COR-L47 (cell line): Measurements from ENCODE around the gene KRTAP4-12.
"Not testable (repeated sequence)": the region's sequence is repeated elsewhere in the genome, so short reads cannot be mapped to it uniquely, and the experiment has no call there.

Source experiments
- DNase-seq: peaks from one replicate; lab custom pipeline; 2025; lab: John Stamatoyannopoulos, UW

The KRTAP4-12 gene

GRCh38 chr17:41096055-41096454, 27.9 kb downstream of the KRTAP4-12 start:
- no peak for DNase-seq

GRCh38 chr17:41088760-41089352, 35.1 kb downstream of the KRTAP4-12 start:
- not testable (repeated sequence) for DNase-seq

- not testable (repeated sequence) for DNase-seq
These were observed 39.7 kb downstream of the KRTAP4-12 start, which contains the start of gene KRTAP4-7 for GRCh38 chr17:41084100-41084856. Gene KRTAP4-7, plus strand, starts transcription at chr17:41084150. Its CDS starts 57 bp downstream, at chr17:41084207.

GRCh38 chr17:41083427-41083826, 40.6 kb downstream of the KRTAP4-12 start:
- not testable (repeated sequence) for DNase-seq

- DNase-seq, result no peak
These were observed 41.4 kb downstream of the KRTAP4-12 start for GRCh38 chr17:41082626-41083025.

- DNase-seq, result no peak
These were observed 47.2 kb downstream of the KRTAP4-12 start for GRCh38 chr17:41076788-41077187.

- DNase-seq, result no peak
These were observed 50.3 kb downstream of the KRTAP4-12 start for GRCh38 chr17:41073676-41074075.
